Ishikawa (cell line): ENCODE measurements around the gene CACNA2D3.

Experiments used
- CEBPB ChIP-seq: IDR thresholded peaks from 2 replicates; pipeline ENCODE4 v1.6.1; 2012
- MAX ChIP-seq: IDR thresholded peaks from 2 replicates; pipeline ENCODE4 v1.6.1; 2012
- RAD21 ChIP-seq: IDR thresholded peaks from 2 replicates; pipeline ENCODE4 v1.6.1; 2012; ENCODE audit warnings: low read depth
- REST ChIP-seq: IDR thresholded peaks from 2 replicates; pipeline ENCODE4 v1.6.1; 2012; ENCODE audit warnings: low read depth, mild to moderate bottlenecking
- USF1 ChIP-seq: IDR thresholded peaks from 2 replicates; pipeline ENCODE4 v1.6.1; 2012

- no peak for TF ChIP-seq USF1
- TF ChIP-seq MAX, result no peak
- TF ChIP-seq CEBPB, result no peak
- no peak for TF ChIP-seq RAD21
- TF ChIP-seq REST, result no peak
Measured at GRCh38 chr3:54426381-54426780, 304.0 kb downstream of the CACNA2D3 start.
